Uterus (tissue), 4 donors: ENCODE measurements around the gene TBC1D25. TPM values are rescaled to one million over a fixed set of nuclear protein-coding genes. Genes with fewer than 3 reads are reported as not detected.

Experiments
- DNase-seq, 2 donors: peaks; one replicate each; pipeline ENCODE4 v3.0.0-alpha.2; 2019 to 2020
- H3K27ac ChIP-seq, 2 donors: fragments of 200-600 bp; sonication (generic); 1 replicate in 1 of 2; 2 replicates in 1 of 2; pipeline ENCODE4 v1.5.1; 2016 to 2018
- H3K27me3 ChIP-seq, 2 donors: fragments of 200-600 bp; sonication (generic); one replicate each; pipeline ENCODE4 v1.5.1; 2018 to 2019; ENCODE audit warnings: control low read depth in 1 of 2
- H3K36me3 ChIP-seq, 2 donors: fragments of 200-600 bp; sonication (generic); one replicate each; pipeline ENCODE4 v1.5.1; 2019; ENCODE audit warnings: control low read depth in 1 of 2
- H3K4me1 ChIP-seq, 2 donors: fragments of 200-600 bp; sonication (generic); one replicate each; pipeline ENCODE4 v1.5.1; 2018 to 2019; ENCODE audit warnings: control low read depth in 1 of 2
- H3K4me3 ChIP-seq, 2 donors: fragments of 200-600 bp; sonication (generic); 1 replicate in 1 of 2; 2 replicates in 1 of 2; pipeline ENCODE4 v1.5.1; 2018 to 2019; ENCODE audit warnings: mild to moderate bottlenecking in 1 of 2
- H3K9me3 ChIP-seq, 2 donors: fragments of 200-600 bp; sonication (generic); one replicate each; pipeline ENCODE4 v1.5.1; 2019; ENCODE audit warnings: control low read depth in 1 of 2
- POLR2A ChIP-seq, 2 donors: fragments of 450-650 bp; IDR thresholded peaks; one replicate each; pipeline ENCODE4 v1.6.1; 2016; ENCODE audit warnings: antibody characterized with exemption in 2 of 2, mild to moderate bottlenecking in 1 of 2, moderate library complexity in 1 of 2
- intact Hi-C: fragments of 100-400 bp; cut with DNase I; formaldehyde crosslinking; loops from one replicate; pipeline ENCODE4 v1.15.1; 2023; ENCODE audit warnings: low total_unique reads
- total RNA-seq, 4 donors: library from RNA; depleted of rRNA in 3 of 4; stranded (reverse); fragments of >200 nt in 3 of 4; gene quantifications; one replicate each; pipeline versions ENCODE4 v1.1.0 to v1.2.4, GENCODE V29; 2014 to 2023
- TF ChIP-seq, protein P1 (sequence below), 4 experiments: fragments of 200-600 bp in 2 of 4; fragments of 450-650 bp in 2 of 4; sonication (generic) in 2 of 4; IDR thresholded peaks; one replicate each; pipeline ENCODE4 v1.5.1; 2016 to 2019; ENCODE audit warnings: antibody characterized with exemption in 4 of 4, mild to moderate bottlenecking in 2 of 4, moderate library complexity in 1 of 4
- donor health status: DM: yes; HTN: yes; CAD: no.

The TBC1D25 gene
- total RNA-seq, 4 donors from 2014 or later, result 4.1 to 14.3 (median 5.3) TPM

DNA sequence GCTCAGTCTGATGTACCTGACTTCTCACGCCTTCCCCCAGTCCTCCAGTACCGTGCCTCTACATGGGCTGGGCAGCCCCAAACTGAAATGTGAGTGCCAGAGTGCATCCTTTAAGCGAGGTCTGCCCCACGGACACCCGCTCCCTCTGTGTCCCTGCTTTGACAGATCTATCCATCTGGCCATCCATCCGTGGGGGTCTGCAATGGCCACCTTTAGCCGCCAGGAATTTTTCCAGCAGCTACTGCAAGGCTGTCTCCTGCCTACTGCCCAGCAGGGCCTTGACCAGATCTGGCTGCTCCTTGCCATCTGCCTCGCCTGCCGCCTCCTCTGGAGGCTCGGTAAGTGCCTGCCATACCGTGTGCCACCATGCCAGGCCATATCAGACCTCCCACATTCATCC is 29.9 kb upstream of the TBC1D25 start:
- peak overlapping the region; percentile 53 to 77 for H3K4me3 ChIP-seq
- intact Hi-C loops, result no loop called here
- H3K4me1 ChIP-seq, result no peaks in the 10 kb centered on the region
- TF ChIP-seq, protein P1, sequence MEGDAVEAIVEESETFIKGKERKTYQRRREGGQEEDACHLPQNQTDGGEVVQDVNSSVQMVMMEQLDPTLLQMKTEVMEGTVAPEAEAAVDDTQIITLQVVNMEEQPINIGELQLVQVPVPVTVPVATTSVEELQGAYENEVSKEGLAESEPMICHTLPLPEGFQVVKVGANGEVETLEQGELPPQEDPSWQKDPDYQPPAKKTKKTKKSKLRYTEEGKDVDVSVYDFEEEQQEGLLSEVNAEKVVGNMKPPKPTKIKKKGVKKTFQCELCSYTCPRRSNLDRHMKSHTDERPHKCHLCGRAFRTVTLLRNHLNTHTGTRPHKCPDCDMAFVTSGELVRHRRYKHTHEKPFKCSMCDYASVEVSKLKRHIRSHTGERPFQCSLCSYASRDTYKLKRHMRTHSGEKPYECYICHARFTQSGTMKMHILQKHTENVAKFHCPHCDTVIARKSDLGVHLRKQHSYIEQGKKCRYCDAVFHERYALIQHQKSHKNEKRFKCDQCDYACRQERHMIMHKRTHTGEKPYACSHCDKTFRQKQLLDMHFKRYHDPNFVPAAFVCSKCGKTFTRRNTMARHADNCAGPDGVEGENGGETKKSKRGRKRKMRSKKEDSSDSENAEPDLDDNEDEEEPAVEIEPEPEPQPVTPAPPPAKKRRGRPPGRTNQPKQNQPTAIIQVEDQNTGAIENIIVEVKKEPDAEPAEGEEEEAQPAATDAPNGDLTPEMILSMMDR (IDR thresholded peaks at IDR 0.05), result no peak
- no peak for TF ChIP-seq POLR2A (IDR thresholded peaks at IDR 0.05)
- H3K27me3 ChIP-seq, result no peaks in the 10 kb centered on the region
- no peak for DNase-seq
- no peaks in the 10 kb centered on the region for H3K36me3 ChIP-seq
- no peaks in the 10 kb centered on the region for H3K9me3 ChIP-seq
- no peak overlapping the region for H3K27ac ChIP-seq

DNA sequence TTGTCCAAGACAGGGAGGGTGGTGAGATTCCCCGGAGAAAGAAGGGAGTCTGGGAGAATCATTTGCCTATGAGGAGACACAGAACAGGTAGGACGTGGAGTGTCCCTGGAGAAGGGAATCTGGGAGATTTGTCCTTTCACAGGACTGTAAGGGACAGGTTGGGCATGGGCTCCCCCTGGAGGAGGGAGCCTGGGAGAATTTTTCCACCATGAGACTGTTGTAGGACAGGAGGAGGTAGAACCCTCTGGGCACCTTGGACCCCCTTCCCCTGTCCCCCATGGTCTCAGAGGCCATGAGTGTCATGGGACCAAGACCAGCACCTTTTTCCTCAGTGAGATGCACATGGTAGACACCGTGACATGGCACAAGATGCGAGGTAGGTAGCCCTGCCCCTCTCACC is 28.0 kb upstream of the TBC1D25 start:
- DNase-seq, result no peak
- no peaks in the 10 kb centered on the region for H3K4me1 ChIP-seq
- H3K9me3 ChIP-seq, result no peaks in the 10 kb centered on the region
- H3K4me3 ChIP-seq, result no peak overlapping the region
- H3K27me3 ChIP-seq, result no peaks in the 10 kb centered on the region
- TF ChIP-seq, protein P1 (IDR thresholded peaks at IDR 0.05), result no peak
- TF ChIP-seq POLR2A (IDR thresholded peaks at IDR 0.05), result no peak
- H3K36me3 ChIP-seq, result no peaks in the 10 kb centered on the region
- no peak overlapping the region for H3K27ac ChIP-seq
- intact Hi-C loops, result no loop called here

DNA sequence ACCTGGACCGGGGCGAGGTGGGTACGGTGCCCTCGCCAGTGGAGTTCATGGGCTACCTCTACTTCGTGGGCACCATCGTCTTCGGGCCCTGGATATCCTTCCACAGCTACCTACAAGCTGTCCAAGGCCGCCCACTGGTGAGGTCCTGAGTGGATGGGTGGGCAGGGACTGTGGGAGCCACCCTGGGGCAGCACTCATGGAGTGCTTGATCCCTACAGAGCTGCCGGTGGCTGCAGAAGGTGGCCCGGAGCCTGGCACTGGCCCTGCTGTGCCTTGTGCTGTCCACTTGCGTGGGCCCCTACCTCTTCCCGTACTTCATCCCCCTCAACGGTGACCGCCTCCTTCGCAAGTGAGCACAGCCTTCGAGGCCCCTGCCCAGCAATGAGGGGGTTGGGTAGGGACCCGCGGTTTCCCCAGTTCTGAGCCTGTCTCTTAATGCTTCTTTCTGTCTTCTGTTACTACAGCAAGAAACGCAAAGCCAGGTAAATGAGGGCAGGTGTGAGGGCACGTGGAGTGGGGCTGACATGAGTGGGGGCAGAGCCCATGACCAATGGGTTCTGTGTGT is 27.1 kb upstream of the TBC1D25 start:
- Histone ChIP-seq H3K4me1 (no peaks in the 10 kb centered on the region), H3K4me3 (no peak overlapping the region), H3K36me3 (no peaks in the 10 kb centered on the region), H3K27ac (no peak overlapping the region), H3K9me3 (no peaks in the 10 kb centered on the region), H3K27me3 (no peaks in the 10 kb centered on the region)
- intact Hi-C loops, result no loop called here
- no peak for DNase-seq
- TF ChIP-seq POLR2A (IDR thresholded peaks at IDR 0.05), result no peak
- TF ChIP-seq, protein P1 (IDR thresholded peaks at IDR 0.05), result no peak

DNA sequence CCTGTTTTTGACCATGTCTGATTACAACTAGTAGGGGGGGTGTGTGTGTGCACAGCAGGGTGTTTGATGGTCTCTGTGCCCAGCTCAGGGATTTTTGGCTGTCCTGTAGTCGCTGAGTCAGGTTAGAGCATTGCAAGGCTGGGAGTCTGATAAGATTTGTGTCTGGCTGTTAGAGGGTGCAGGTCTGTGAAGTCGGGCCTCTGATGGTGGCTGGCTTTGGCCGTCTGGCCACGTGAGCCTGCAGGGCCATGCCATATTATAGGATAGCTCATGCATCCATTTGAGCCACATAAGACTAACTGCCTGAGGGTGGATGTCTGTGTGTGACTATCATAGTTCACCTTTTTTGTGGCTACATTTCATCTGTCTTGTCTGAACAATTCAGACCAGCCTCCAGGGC is 25.8 kb upstream of the TBC1D25 start:
- Histone ChIP-seq H3K4me1 (no peaks in the 10 kb centered on the region), H3K9me3 (no peaks in the 10 kb centered on the region), H3K27ac (no peak overlapping the region), H3K36me3 (no peaks in the 10 kb centered on the region), H3K4me3 (no peak overlapping the region), H3K27me3 (no peaks in the 10 kb centered on the region)
- intact Hi-C loops, result no loop called here
- DNase-seq, result no peak
- no peak for TF ChIP-seq POLR2A (IDR thresholded peaks at IDR 0.05)
- TF ChIP-seq, protein P1 (IDR thresholded peaks at IDR 0.05), result no peak

DNA sequence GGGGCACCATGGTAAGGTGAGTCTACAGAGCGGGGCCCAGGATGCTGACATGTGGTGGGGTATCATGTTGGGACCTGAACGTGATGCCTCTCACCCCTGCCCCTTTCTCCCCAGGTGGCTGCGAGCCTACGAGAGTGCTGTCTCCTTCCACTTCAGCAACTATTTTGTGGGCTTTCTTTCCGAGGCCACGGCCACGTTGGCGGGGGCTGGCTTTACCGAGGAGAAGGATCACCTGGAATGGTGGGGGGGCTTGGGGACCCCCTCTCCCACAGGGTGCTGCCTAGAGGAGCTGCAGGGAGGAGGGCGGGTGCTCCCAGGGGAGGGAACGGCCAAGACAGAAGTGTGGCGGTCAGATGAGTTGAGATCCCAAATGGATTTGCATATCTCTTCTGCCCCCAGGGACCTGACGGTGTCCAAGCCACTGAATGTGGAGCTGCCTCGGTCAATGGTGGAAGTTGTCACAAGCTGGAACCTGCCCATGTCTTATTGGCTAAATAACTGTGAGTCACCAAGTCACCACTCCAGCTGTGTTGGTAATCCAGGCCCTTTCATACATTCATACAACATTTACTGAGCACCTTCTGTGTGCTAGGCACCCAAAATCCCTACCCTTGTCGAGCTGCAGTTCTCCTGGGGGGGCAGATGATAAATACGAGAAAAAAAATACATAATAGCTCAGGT is 25.2 kb upstream of the TBC1D25 start:
- no peaks in the 10 kb centered on the region for H3K27me3 ChIP-seq
- no peaks in the 10 kb centered on the region for H3K4me1 ChIP-seq
- TF ChIP-seq POLR2A (IDR thresholded peaks at IDR 0.05), result no peak
- TF ChIP-seq, protein P1 (IDR thresholded peaks at IDR 0.05), result no peak
- H3K27ac ChIP-seq, result no peak overlapping the region
- DNase-seq, result no peak
- H3K4me3 ChIP-seq, result no peak overlapping the region
- H3K36me3 ChIP-seq, result no peaks in the 10 kb centered on the region
- H3K9me3 ChIP-seq, result no peaks in the 10 kb centered on the region
- intact Hi-C loops, result no loop called here
